Karpas-422 (cell line): Measurements from ENCODE around the gene UBASH3B. TPM values are rescaled to one million over a fixed set of nuclear protein-coding genes. Genes with fewer than 3 reads are reported as not detected.
A peak's percentile ranks its signal among the peaks of the same experiment; 100 is the strongest.

Experiments used
- DNase-seq: peaks from one replicate; pipeline ENCODE4 v3.0.0-alpha.2; 2015
- H2AFZ ChIP-seq: fragments of 200-600 bp; sonication (generic); 2 replicates; pipeline ENCODE4 v1.6.1; 2014; ENCODE audit warnings: antibody characterized with exemption, low read length, mixed read lengths
- H3K27ac ChIP-seq: fragments of 200-600 bp; sonication (generic); 2 replicates; pipeline ENCODE4 v1.5.1; 2014; ENCODE audit warnings: mild to moderate bottlenecking, low read length, moderate library complexity
- H3K27me3 ChIP-seq: fragments of 200-600 bp; sonication (generic); 2 replicates; pipeline ENCODE4 v1.6.1; 2014; ENCODE audit warnings: low read length, mixed read lengths
- H3K36me3 ChIP-seq: fragments of 200-600 bp; sonication (generic); 2 replicates; pipeline ENCODE4 v1.6.1; 2014; ENCODE audit warnings: low read length, mixed read lengths; ENCODE audit not compliant: insufficient read depth
- H3K4me1 ChIP-seq: fragments of 200-600 bp; sonication (generic); 2 replicates; pipeline ENCODE4 v1.6.1; 2014; ENCODE audit warnings: mild to moderate bottlenecking, low read length, mixed read lengths
- H3K4me2 ChIP-seq: fragments of 200-600 bp; sonication (generic); 2 replicates; pipeline ENCODE4 v1.6.1; 2014; ENCODE audit warnings: low read length, low read depth, mild to moderate bottlenecking; ENCODE audit not compliant: poor library complexity, severe bottlenecking
- H3K4me3 ChIP-seq: fragments of 200-600 bp; sonication (generic); 2 replicates; pipeline ENCODE4 v1.5.1; 2014; ENCODE audit warnings: mild to moderate bottlenecking, antibody characterized with exemption, low read length, mixed read lengths
- H3K79me2 ChIP-seq: fragments of 200-600 bp; sonication (generic); 2 replicates; pipeline ENCODE4 v1.6.1; 2014; ENCODE audit warnings: mild to moderate bottlenecking, low read length, mixed read lengths
- H3K9ac ChIP-seq: fragments of 200-600 bp; sonication (generic); 2 replicates; pipeline ENCODE4 v1.6.0; 2014; ENCODE audit warnings: low read length
- H3K9me2 ChIP-seq: fragments of 200-600 bp; sonication (generic), shearing (Covaris generic); replicated peaks from 2 replicates; pipeline ENCODE4 v1.6.0; 2014; ENCODE audit warnings: mild to moderate bottlenecking, low read length, moderate library complexity; ENCODE audit not compliant: insufficient read depth
- H3K9me3 ChIP-seq: fragments of 300-700, 200-600 bp; sonication (generic); 2 replicates; pipeline ENCODE4 v1.6.1; 2014; ENCODE audit warnings: low read length, mixed read lengths
- H4K20me1 ChIP-seq: fragments of 200-600 bp; sonication (generic); 2 replicates; pipeline ENCODE4 v1.6.1; 2014; ENCODE audit warnings: mild to moderate bottlenecking, antibody characterized with exemption, low read length, low read depth; ENCODE audit not compliant: insufficient read depth
- total RNA-seq: library from RNA; depleted of rRNA; stranded (reverse); fragments of >200 nt; shearing (Covaris generic); gene quantifications from 2 replicates; pipeline ENCODE4 v1.2.3, GENCODE V29; 2014; ENCODE audit warnings: low replicate concordance

UBASH3B gene
- total RNA-seq, 1 experiment from 2014 or later: 9.0 TPM

DNA sequence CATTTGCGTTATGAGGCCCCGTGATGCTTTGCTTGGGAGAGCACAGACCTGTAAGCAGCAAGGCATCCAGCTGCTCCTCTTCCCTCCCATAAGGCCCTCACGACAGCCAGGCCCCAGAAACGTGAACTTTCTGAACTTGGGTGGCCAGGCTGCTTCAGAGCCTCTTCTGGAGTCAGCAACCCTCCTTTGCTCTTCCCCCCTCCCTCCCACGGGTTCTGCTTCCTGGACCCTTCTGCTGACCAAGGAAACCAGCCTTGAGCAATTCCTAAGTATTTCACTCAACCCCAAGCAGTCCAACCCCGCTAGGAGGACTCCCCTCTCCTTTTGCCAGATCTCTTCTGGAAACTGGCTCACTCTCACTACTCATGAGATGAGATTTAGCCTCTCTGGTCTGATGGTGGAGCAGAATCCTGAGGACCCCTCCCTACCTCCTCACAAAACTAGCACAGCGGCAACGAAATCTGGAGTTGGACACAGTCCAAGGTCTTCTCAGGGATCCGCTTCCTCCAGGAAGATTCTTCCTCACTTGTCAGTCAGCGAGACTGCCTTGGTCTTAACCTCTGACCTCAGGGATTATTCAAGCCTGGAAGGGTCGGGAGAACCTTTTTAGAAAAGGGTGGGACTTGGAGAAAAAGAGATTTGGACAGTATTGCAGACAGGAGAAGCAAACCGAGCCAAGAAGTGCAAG, 86.2 kb downstream of the UBASH3B start:
- H3K27ac ChIP-seq: no peak overlapping the region
- H3K9me2 ChIP-seq: no peaks in the 10 kb centered on the region
- no peak overlapping the region for H3K4me2 ChIP-seq
- no peaks in the 10 kb centered on the region for H4K20me1 ChIP-seq
- DNase-seq: no peak
- no peaks in the 10 kb centered on the region for H3K27me3 ChIP-seq
- H3K4me3 ChIP-seq: no peak overlapping the region
- no peaks in the 10 kb centered on the region for H3K79me2 ChIP-seq
- no peaks in the 10 kb centered on the region for H3K36me3 ChIP-seq
- no peak overlapping the region for H2AFZ ChIP-seq
- H3K9ac ChIP-seq: no peak overlapping the region
- H3K4me1 ChIP-seq: peaks cover 22% of the 10 kb centered on the region
- no peaks in the 10 kb centered on the region for H3K9me3 ChIP-seq

DNA sequence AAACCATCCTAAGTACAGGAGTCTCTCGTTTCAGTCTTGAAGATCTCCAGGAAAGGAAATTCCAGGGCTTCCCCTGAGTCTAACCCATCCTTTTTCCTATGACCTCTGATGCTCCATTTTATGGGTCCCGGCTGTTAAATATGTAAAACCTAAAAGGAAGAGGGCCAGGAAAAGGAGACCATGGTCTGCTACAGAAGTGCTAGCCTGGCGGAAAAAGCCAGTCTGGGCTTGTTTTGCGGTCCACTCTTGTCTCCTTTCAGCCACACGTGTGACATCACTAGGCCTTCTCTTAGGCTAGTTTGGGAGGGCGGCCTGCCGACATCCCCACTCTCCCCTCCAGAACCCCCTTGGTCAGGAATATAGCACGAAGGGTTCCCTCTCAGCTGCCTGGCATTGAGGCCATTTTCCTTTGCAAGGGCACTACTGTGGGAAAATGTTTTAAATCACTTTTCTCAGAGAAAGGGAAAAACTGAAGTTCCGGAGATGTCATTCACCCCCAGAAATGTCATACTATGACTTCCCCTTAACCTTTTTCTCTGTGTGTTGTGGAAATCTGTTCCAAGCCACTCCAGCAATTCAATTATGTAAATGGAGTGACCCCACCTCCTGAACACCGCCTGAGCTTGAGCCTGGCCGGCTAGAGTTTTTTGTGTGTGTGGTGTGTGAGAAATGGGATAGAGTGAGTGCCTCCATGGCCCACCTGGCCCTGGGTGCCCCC, 86.9 kb downstream of the UBASH3B start:
- Histone ChIP-seq H3K36me3 (no peaks in the 10 kb centered on the region), H3K27ac (no peak overlapping the region), H4K20me1 (no peaks in the 10 kb centered on the region), H3K9ac (no peak overlapping the region), H3K79me2 (no peaks in the 10 kb centered on the region), H3K9me3 (no peaks in the 10 kb centered on the region), H3K9me2 (no peaks in the 10 kb centered on the region), H3K4me2 (no peak overlapping the region), H2AFZ (no peak overlapping the region), H3K4me1 (peaks cover 29% of the 10 kb centered on the region), H3K27me3 (no peaks in the 10 kb centered on the region), H3K4me3 (no peak overlapping the region)
- DNase-seq: no peak

DNA sequence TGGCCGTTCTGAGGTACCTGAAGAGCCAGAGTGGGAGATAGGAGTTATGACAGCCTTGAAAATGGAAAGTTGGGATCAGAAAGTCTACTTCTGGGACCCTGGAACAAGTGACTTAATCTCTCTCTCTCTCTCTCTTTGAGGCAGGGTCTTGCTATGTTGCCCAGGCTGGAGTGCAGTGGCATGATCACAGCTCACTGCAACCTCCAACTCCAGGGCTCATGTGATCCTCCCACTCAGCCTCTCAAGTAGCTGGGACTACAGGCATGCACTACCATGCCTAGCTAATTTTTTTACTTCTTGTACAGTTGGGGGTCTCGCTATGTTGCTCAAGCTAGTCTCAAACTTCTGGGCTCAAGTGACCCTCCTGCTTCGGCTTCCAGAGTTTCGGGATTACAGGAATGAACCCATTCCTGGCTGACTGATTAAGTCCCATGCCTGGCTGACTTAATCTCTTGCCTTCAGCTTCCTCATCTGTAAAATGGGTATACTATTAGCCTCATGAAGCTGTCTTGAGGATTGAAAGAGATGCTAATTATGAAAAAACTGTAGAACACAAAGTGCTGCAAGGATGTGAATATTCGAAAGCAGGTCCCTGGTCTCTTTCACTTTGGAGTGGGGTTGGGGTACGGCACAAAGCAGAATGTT, 87.7 kb downstream of the UBASH3B start:
- H3K79me2 ChIP-seq: no peaks in the 10 kb centered on the region
- no peak for DNase-seq
- H3K9me2 ChIP-seq: no peaks in the 10 kb centered on the region
- H3K36me3 ChIP-seq: no peaks in the 10 kb centered on the region
- H3K4me1 ChIP-seq: peaks cover 36% of the 10 kb centered on the region
- H3K4me3 ChIP-seq: no peak overlapping the region
- H3K4me2 ChIP-seq: no peak overlapping the region
- H4K20me1 ChIP-seq: no peaks in the 10 kb centered on the region
- no peaks in the 10 kb centered on the region for H3K9me3 ChIP-seq
- H3K27me3 ChIP-seq: no peaks in the 10 kb centered on the region
- no peak overlapping the region for H3K27ac ChIP-seq
- H2AFZ ChIP-seq: no peak overlapping the region
- H3K9ac ChIP-seq: no peak overlapping the region

DNA sequence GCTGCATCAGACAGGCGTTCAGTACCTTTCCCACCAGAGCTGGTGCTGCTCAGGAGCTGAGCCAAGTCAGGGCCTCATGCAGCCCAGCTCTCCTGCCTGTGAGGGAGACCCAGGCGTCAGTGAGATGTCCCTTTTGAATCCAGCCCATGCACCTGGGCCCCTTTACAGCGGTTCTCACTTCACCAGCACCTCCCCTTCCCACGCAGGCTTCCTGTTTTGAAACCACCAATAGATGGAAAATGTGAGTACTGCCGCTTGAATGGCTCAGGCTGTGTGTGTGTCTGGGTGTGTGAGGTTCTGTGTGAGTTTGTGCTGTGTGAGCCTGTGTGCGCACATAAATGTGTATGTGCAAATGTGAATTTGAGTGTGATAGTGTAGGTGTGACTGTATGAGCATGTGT, 88.4 kb downstream of the UBASH3B start:
- DNase-seq: peak; percentile 52
- no peaks in the 10 kb centered on the region for H3K79me2 ChIP-seq
- no peaks in the 10 kb centered on the region for H3K27me3 ChIP-seq
- H3K9me3 ChIP-seq: no peaks in the 10 kb centered on the region
- H3K9me2 ChIP-seq: no peaks in the 10 kb centered on the region
- no peak overlapping the region for H3K4me2 ChIP-seq
- no peak overlapping the region for H2AFZ ChIP-seq
- H4K20me1 ChIP-seq: no peaks in the 10 kb centered on the region
- H3K27ac ChIP-seq: no peak overlapping the region
- no peak overlapping the region for H3K9ac ChIP-seq
- H3K36me3 ChIP-seq: no peaks in the 10 kb centered on the region
- peaks cover 44% of the 10 kb centered on the region for H3K4me1 ChIP-seq
- no peak overlapping the region for H3K4me3 ChIP-seq

DNA sequence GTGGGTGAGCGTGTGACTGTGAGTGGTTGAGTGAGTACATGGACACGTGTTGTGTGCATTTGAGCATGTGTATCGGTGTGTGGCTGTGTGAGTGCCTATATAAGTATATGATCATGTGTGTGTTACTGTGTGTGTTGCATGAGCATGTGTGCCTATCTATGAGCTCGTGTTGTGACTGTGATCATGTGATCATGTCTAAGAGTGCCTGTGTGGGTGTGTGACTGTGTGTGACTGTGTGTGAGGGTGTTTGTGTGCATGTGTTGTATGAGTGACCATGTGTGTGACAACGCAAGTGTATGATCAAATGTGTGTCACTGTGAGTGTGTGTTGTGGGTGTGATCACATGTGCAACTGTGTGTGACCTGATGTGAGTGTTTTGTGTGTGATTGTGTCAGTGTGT, 88.8 kb downstream of the UBASH3B start:
- H3K9ac ChIP-seq: no peak overlapping the region
- no peaks in the 10 kb centered on the region for H3K36me3 ChIP-seq
- H3K27me3 ChIP-seq: no peaks in the 10 kb centered on the region
- H3K4me2 ChIP-seq: no peak overlapping the region
- H3K9me2 ChIP-seq: no peaks in the 10 kb centered on the region
- peaks cover 48% of the 10 kb centered on the region for H3K4me1 ChIP-seq
- H3K9me3 ChIP-seq: no peaks in the 10 kb centered on the region
- no peak for DNase-seq
- no peak overlapping the region for H2AFZ ChIP-seq
- no peak overlapping the region for H3K27ac ChIP-seq
- no peak overlapping the region for H3K4me3 ChIP-seq
- H4K20me1 ChIP-seq: no peaks in the 10 kb centered on the region
- no peaks in the 10 kb centered on the region for H3K79me2 ChIP-seq

DNA sequence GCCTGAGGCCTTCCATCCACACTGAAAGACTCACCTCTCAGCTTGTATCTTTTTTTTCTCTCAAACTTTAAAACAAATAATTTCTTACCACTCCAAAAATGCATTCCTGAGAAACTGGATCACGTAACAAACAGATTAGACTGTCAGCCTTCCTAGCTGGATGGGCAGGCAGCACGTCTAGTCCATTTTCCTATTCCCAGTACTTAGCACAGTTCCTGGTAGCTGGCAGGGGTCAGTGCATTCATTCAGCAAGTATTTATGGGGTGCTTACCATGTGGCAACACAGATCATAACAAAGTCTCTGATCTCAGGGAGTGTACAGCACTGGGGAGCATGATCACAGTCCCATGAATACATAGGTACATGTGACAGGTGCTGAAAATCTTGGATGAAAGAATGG, 89.6 kb downstream of the UBASH3B start:
- Histone ChIP-seq H2AFZ (no peak overlapping the region), H3K27me3 (no peaks in the 10 kb centered on the region), H3K79me2 (no peaks in the 10 kb centered on the region), H3K9me3 (no peaks in the 10 kb centered on the region), H3K4me3 (no peak overlapping the region), H4K20me1 (no peaks in the 10 kb centered on the region), H3K4me2 (no peak overlapping the region), H3K9me2 (no peaks in the 10 kb centered on the region), H3K36me3 (no peaks in the 10 kb centered on the region), H3K27ac (no peak overlapping the region), H3K4me1 (peaks cover 55% of the 10 kb centered on the region), H3K9ac (no peak overlapping the region)
- no peak for DNase-seq

DNA sequence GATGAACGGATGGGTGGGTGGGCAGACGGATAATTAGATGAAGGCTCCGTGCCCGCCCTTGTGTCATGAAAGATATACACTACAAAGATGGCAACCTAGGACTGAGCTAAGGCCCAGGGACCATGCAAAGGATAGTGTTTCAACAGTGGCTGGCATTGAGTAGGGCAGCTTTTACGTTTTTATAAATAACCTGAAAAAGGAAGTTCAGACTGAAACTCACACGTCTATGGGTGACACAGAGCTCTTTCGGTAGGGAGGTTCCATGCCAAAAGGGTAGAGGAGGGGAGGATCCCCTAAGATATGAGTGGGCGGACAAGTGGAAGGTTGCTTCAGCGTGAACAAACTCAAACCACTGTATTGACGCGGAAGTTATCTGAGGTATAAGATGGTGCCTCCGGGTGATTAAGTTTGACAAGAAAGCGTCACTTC, 90.5 kb downstream of the UBASH3B start:
- Histone ChIP-seq H3K9ac (no peak overlapping the region), H3K27me3 (no peaks in the 10 kb centered on the region), H4K20me1 (no peaks in the 10 kb centered on the region), H3K4me2 (peak overlapping the region; percentile 17), H3K27ac (no peak overlapping the region), H3K4me3 (no peak overlapping the region), H3K79me2 (no peaks in the 10 kb centered on the region), H3K4me1 (peaks cover 63% of the 10 kb centered on the region), H2AFZ (no peak overlapping the region), H3K36me3 (no peaks in the 10 kb centered on the region), H3K9me2 (no peaks in the 10 kb centered on the region), H3K9me3 (no peaks in the 10 kb centered on the region)
- peak; percentile 54 for DNase-seq

DNA sequence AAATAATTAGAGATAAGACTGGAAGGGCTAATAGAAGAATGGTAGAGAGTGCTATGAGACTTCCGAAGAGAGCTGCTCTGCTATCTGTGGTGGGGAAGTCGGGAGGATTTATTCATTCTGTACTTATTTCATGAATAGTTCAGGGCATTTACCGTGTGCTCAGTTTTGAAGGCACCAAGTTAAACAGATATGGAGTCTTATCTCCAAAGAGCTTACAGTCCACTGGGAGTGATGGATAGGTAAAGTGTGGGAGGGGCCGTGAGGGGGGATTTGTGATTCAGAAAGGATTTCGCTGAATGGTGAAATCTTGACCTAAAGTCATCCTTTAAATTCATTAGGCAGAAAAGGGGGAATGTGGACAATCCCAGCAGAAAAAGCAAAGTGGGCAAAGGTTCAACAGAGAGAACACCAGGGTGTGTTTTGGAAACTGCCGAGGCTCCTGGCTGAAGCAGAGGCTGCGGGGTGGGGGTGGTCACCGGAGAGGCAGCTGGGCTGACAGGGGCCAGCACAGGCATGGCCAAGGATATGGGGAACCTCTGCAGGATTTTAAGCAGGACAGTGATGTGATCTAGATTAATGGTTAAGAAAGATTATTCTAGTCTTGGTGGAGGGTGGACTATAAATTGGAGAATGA, 91.2 kb downstream of the UBASH3B start:
- DNase-seq: no peak
- H3K9me2 ChIP-seq: no peaks in the 10 kb centered on the region
- no peak overlapping the region for H2AFZ ChIP-seq
- H3K4me1 ChIP-seq: peaks cover 63% of the 10 kb centered on the region
- no peak overlapping the region for H3K9ac ChIP-seq
- no peaks in the 10 kb centered on the region for H3K9me3 ChIP-seq
- H3K79me2 ChIP-seq: no peaks in the 10 kb centered on the region
- no peaks in the 10 kb centered on the region for H3K27me3 ChIP-seq
- no peaks in the 10 kb centered on the region for H4K20me1 ChIP-seq
- peak overlapping the region; percentile 17 for H3K4me2 ChIP-seq
- no peaks in the 10 kb centered on the region for H3K36me3 ChIP-seq
- H3K4me3 ChIP-seq: no peak overlapping the region
- H3K27ac ChIP-seq: no peak overlapping the region
